Large intestine (tissue), 3 donors: ENCODE data around the gene BACH2. TPM values are rescaled to one million over a fixed set of nuclear protein-coding genes. Genes with fewer than 3 reads are reported as not detected.

Experiments used
- DNase-seq, 2 donors: peaks; one replicate each; pipeline versions ENCODE4 v3.0.0 to v3.0.0-alpha.2; 2013
- H3K27ac ChIP-seq: one replicate; pipeline ENCODE4 v1.5.1; 2013; ENCODE audit warnings: low read length
- H3K27me3 ChIP-seq: 2 replicates; pipeline ENCODE4 v1.6.1; 2013; ENCODE audit warnings: low read length; ENCODE audit not compliant: control insufficient read depth, insufficient read depth
- H3K36me3 ChIP-seq: 2 replicates; pipeline ENCODE4 v1.6.1; 2013; ENCODE audit warnings: low read length; ENCODE audit not compliant: control insufficient read depth, insufficient read depth
- H3K4me1 ChIP-seq: one replicate; pipeline ENCODE4 v1.6.1; 2013; ENCODE audit warnings: low read length; ENCODE audit not compliant: control insufficient read depth, insufficient read depth
- H3K4me3 ChIP-seq: one replicate; pipeline ENCODE4 v1.5.1; 2013; ENCODE audit warnings: low read length
- H3K9me3 ChIP-seq: one replicate; pipeline ENCODE4 v1.6.1; 2013; ENCODE audit warnings: mild to moderate bottlenecking, low read depth, low read length, moderate library complexity; ENCODE audit not compliant: control insufficient read depth
- WGBS: methylation state at CpG from one replicate; pipeline ENCODE4 v1.1.5; 2013; ENCODE audit warnings: low lambda C conversion rate; ENCODE audit not compliant: insufficient coverage; 5-methylcytosine and 5-hydroxymethylcytosine counted together
- polyA plus RNA-seq: library from polyadenylated mRNA; unstranded; fragments of 120-200 nt; gene quantifications from one replicate; pipeline ENCODE4 v1.2.1, GENCODE V29; 2013

BACH2 gene
- polyA plus RNA-seq, 1 donor: 2.8 TPM

DNA sequence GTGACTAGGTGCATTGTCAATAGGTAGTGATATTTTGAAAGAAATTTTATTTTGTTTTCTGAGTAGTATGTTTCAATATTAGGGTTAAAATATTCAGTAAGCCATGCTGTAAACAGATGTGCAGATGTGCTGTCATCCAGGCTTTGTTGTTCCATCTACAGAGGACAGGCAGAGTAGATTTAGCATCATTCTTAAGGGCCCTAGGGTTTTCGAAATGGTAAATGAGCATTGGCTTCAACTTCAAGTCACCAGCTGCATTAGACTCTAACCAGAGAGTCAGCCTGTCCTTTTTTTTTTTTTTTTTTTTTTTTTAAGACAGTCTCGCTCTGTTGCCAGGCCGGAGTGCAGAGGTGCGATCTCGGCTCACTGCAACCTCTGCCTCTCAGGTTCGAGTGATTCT is 27.1 kb upstream of the BACH2 start:
- no peak overlapping the region for H3K4me3 ChIP-seq
- H3K27me3 ChIP-seq: no peaks in the 10 kb centered on the region
- H3K4me1 ChIP-seq: no peaks in the 10 kb centered on the region
- WGBS: no CpG with 5 or more reads among the region's 6 CpGs
- no peaks in the 10 kb centered on the region for H3K9me3 ChIP-seq
- H3K36me3 ChIP-seq: no peaks in the 10 kb centered on the region
- no peak overlapping the region for H3K27ac ChIP-seq
- DNase-seq: no peak

- Histone ChIP-seq H3K4me3 (no peak overlapping the region), H3K27me3 (no peaks in the 10 kb centered on the region), H3K9me3 (no peaks in the 10 kb centered on the region), H3K36me3 (no peaks in the 10 kb centered on the region), H3K4me1 (no peaks in the 10 kb centered on the region), H3K27ac (no peak overlapping the region)
- WGBS: 80% methylated on average over 1 of the region's 3 CpGs
- DNase-seq: no peak
Observed at GRCh38 chr6:90322976-90323474, 26.4 kb upstream of the BACH2 start.

DNA sequence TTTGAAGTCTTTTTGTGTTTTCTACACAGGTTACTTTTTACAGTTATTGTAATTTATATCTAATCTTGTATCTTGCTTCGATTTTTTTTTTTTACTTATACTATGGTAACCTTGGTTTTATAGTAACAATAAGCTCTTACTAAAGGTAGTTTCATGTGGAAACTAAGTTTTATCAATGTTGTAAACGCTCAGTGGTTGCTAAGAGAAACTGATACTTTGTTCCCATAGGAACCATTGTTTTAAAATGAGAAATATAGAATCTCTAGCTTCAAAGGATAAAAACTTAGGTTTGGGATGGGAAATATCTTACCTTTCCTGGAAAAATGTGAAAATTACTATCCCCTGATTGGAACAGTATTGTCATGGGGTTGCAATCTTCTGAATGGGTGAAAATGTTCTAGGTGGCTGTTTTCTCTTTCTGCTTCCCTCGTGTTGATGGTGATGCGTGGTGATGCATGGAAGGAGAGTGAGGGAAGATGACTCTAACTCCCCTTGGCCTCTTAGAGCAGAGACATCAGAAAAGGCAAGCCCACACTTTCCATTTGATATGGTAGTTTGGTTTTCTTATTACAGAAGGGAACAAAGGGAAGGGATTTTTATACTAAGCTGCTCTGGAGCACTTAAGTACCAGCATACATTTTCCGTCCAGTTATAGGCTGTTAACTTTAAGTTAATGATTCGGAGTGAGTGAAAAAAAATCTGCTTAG is 23.5 kb upstream of the BACH2 start:
- H3K36me3 ChIP-seq: no peaks in the 10 kb centered on the region
- H3K4me1 ChIP-seq: no peaks in the 10 kb centered on the region
- 64% methylated on average over 5 of the region's 6 CpGs for WGBS
- no peaks in the 10 kb centered on the region for H3K27me3 ChIP-seq
- no peak overlapping the region for H3K4me3 ChIP-seq
- DNase-seq: no peak
- H3K9me3 ChIP-seq: no peaks in the 10 kb centered on the region
- no peak overlapping the region for H3K27ac ChIP-seq

GRCh38 chr6:90319044-90319443 is 22.4 kb upstream of the BACH2 start:
- H3K9me3 ChIP-seq: no peaks in the 10 kb centered on the region
- DNase-seq: no peak
- WGBS: no CpG with 5 or more reads among the region's 1 CpG
- no peaks in the 10 kb centered on the region for H3K36me3 ChIP-seq
- H3K4me1 ChIP-seq: no peaks in the 10 kb centered on the region
- no peak overlapping the region for H3K27ac ChIP-seq
- no peak overlapping the region for H3K4me3 ChIP-seq
- peaks cover 3% of the 10 kb centered on the region for H3K27me3 ChIP-seq

DNA sequence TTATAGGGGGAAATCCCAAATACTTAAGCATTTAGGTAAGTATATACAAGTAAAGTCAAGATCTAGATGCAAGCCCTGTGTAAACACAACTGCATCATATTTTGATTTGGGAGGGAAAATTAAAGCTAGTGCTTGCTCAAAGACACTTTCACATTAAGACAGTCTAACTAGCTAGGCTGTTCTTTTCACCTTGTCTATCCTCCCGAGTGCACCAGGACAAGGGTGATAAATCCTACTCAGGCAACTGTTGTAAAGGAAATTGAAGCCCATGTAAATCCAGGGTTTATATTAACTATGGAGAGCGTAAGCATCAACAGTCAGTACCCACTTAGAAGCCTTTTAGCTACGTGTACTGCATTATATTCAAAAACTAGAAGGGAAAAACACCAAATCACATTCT is 19.3 kb upstream of the BACH2 start:
- Histone ChIP-seq H3K36me3 (no peaks in the 10 kb centered on the region), H3K27me3 (peaks cover 8% of the 10 kb centered on the region), H3K27ac (no peak overlapping the region), H3K9me3 (no peaks in the 10 kb centered on the region), H3K4me1 (no peaks in the 10 kb centered on the region), H3K4me3 (no peak overlapping the region)
- DNase-seq: no peak
- 50% methylated on average over 1 of the region's 3 CpGs for WGBS

DNA sequence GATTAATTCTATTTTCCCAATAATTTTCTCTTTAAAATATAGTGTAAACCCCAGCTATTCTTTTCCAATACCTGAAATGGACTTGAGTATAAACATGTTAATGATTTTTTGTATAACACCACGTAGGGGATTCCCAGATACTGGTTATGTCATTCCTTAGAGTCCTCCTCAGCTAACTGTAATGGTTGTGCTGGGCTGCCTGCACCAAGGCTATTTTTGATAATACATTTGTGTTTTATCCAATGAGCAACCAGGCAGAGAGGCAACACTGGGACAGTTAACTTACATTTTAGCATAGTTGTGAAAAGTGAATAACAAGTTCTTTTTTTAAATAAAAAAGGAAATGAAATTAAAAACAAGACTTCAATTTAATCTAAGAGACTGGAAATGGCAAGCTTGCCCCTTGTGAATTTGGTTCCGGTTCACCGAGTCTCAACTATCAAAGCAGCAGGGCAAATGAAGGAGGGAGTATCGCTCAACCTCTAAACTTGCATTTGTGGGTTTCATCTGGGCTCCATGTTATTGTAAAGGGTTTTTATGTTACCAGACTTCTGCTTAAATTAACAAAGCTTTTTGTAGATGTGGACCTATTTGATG is 18.8 kb upstream of the BACH2 start:
- Histone ChIP-seq H3K9me3 (no peaks in the 10 kb centered on the region), H3K27ac (no peak overlapping the region), H3K36me3 (no peaks in the 10 kb centered on the region), H3K4me1 (no peaks in the 10 kb centered on the region), H3K4me3 (no peak overlapping the region), H3K27me3 (peaks cover 8% of the 10 kb centered on the region)
- 40% methylated on average over 1 of the region's 4 CpGs for WGBS
- no peak for DNase-seq

GRCh38 chr6:90314514-90314913 is 17.9 kb upstream of the BACH2 start:
- H3K4me3 ChIP-seq: no peak overlapping the region
- H3K27ac ChIP-seq: no peak overlapping the region
- WGBS: 95% methylated on average over 3 of the region's 4 CpGs
- peaks cover 8% of the 10 kb centered on the region for H3K27me3 ChIP-seq
- no peak for DNase-seq
- no peaks in the 10 kb centered on the region for H3K36me3 ChIP-seq
- H3K9me3 ChIP-seq: no peaks in the 10 kb centered on the region
- H3K4me1 ChIP-seq: no peaks in the 10 kb centered on the region

DNA sequence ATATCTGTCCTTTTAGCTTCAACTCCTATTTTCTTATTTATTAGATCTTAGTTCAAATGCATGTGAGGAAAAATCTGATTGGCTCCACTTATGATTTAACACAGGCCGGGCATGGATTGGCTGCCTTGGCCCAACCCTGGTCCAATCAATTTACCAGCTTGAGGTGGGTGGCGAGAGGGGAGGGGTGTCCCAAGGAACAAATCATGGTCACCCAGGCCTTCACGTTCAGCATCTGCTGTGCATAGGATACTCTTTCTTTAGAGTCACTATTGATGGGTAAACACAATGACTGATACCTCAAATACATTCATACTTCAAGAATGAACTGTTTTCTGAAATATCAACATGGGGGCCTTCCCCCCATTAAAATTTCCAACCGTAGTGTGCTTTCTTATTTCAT is 14.9 kb upstream of the BACH2 start:
- H3K36me3 ChIP-seq: no peaks in the 10 kb centered on the region
- no peak overlapping the region for H3K4me3 ChIP-seq
- no peak for DNase-seq
- no peaks in the 10 kb centered on the region for H3K4me1 ChIP-seq
- WGBS: no CpG with 5 or more reads among the region's 4 CpGs
- no peak overlapping the region for H3K27ac ChIP-seq
- no peaks in the 10 kb centered on the region for H3K9me3 ChIP-seq
- peaks cover 8% of the 10 kb centered on the region for H3K27me3 ChIP-seq

DNA sequence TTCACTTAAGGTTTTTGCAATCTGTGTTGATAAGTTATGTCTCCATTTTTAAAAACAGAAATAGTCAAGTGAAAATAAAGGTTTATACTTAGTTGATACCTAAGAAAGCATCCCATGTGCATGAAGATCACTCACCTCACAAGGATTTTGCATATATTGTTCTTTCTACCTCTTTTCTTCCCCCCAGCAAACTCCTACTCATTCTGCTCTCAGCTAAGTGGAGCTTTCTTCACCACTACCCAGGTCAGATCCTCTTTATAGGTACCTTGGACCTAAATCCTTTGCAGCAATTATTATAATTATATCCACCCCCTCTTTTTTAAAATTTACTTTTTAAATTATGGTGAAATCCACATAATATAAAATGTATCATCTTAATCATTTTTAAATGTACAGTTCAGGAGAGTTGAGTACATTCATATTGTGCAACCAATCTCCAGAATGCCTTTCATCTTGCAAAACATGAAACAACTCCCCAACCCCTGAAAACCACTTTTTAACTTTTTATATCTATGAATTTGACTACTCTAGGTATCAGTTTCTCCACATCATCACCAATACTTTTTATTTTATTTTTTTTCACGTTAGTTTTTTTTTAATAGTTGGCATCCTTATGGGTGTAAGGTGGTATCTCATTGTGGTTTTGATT is 9.3 kb upstream of the BACH2 start:
- no peaks in the 10 kb centered on the region for H3K4me1 ChIP-seq
- H3K27me3 ChIP-seq: peaks cover 30% of the 10 kb centered on the region
- WGBS: 57% methylated on average over 1 of the region's 1 CpG
- H3K36me3 ChIP-seq: no peaks in the 10 kb centered on the region
- no peak for DNase-seq
- no peak overlapping the region for H3K4me3 ChIP-seq
- H3K9me3 ChIP-seq: no peaks in the 10 kb centered on the region
- no peak overlapping the region for H3K27ac ChIP-seq

DNA sequence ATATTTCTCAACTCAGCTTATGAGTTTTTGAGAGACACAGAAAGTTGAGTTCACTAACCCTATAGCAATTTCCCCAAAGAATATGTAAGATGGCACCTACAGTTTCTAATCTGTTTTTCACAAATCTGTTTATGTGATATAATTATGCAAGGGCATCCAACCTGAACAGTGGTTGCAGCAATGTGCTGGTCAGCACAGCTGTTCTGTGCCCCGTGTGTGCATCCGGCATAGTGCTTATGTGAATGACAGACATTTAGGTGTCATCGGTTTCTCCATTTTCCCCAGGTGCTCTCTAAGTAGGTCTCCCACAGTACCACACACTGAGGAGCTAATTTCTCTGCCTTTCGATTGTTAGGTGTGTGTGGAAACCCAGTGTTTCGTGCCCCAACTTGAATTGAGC is 7.7 kb upstream of the BACH2 start:
- Histone ChIP-seq H3K27ac (no peak overlapping the region), H3K9me3 (no peaks in the 10 kb centered on the region), H3K27me3 (peaks cover 37% of the 10 kb centered on the region), H3K36me3 (no peaks in the 10 kb centered on the region), H3K4me1 (no peaks in the 10 kb centered on the region), H3K4me3 (no peak overlapping the region)
- no CpG with 5 or more reads among the region's 5 CpGs for WGBS
- DNase-seq: no peak
